ENCODE results near the gene RTL1. TPM values are rescaled to one million over a fixed set of nuclear protein-coding genes. Genes with fewer than 3 reads are reported as not detected.

The RTL1 gene
- total and polyA plus RNA-seq, 2 donors (not counting 3 experiments of a cell fraction or from before 2014, with no cell fraction given), result not detected

- Histone ChIP-seq H3K27ac (ENCODE audit: insufficient read depth, low read depth, low read length) (no peak overlapping the region), H4K20me1 (replicated peaks; ENCODE audit: control insufficient read depth, extremely low read depth, insufficient read depth, low read length) (no peaks in the 10 kb centered on the region), H3K79me2 (ENCODE audit: control insufficient read depth, insufficient read depth, low read length) (no peaks in the 10 kb centered on the region), H3K4me1 (ENCODE audit: control insufficient read depth, extremely low read depth, insufficient read depth, low read length) (no peaks in the 10 kb centered on the region), H3K4me3 (replicated peaks in 1 of 3; ENCODE audit: insufficient read depth in 1 of 3, low read depth in 1 of 3, low read length in 3 of 3) (no peak overlapping the region), H3K27me3 (ENCODE audit: control insufficient read depth in 2 of 2, insufficient read depth in 2 of 2, low read length in 2 of 2) (no peaks in the 10 kb centered on the region), H3K36me3 (ENCODE audit: control insufficient read depth in 2 of 2, extremely low read depth in 1 of 2, insufficient read depth in 2 of 2, low read length in 2 of 2) (peaks cover 2 to 10% of the 10 kb centered on the region in 2 experiments), H2AFZ (ENCODE audit: low read depth, low read length) (no peak overlapping the region), H3K9me3 (replicated peaks; ENCODE audit: control insufficient read depth, insufficient read depth, low read length) (no peaks in the 10 kb centered on the region), H3K9ac (replicated peaks; ENCODE audit: extremely low read depth, insufficient read depth, low read length) (no peak overlapping the region), H3K4me2 (ENCODE audit: insufficient read depth, low read length) (no peak overlapping the region), H3K9me1 (replicated peaks; ENCODE audit: control insufficient read depth, extremely low read depth, insufficient read depth, low read length) (no peaks in the 10 kb centered on the region)
- FAIRE-seq (no peak), DNase-seq (ENCODE audit: low read depth, low spot score) (no peak)
- CTCF ChIA-PET, result no interaction called here
- dilution Hi-C loops (cut with MboI; ENCODE audit: extremely low pct_ligation_motif_present, low sequenced_read_pairs) (no loop called here), intact Hi-C loops (cut with micrococcal nuclease) (no loop called here)
- POLR2A ChIA-PET, result no interaction called here
- no peak for TF ChIP-seq CTCF (IDR thresholded peaks at IDR 0.05; ENCODE audit: extremely low read depth in 1 of 2, insufficient read depth in 1 of 2, low read depth in 1 of 2, low read length in 2 of 2)
- TF ChIP-seq EZH2 (IDR thresholded peaks at IDR 0.05; ENCODE audit: borderline replicate concordance, low read depth, low read length, severe bottlenecking), result no peak
- TF ChIP-seq POLR2A (IDR thresholded peaks at IDR 0.05; ENCODE audit: low read depth, low read length), result no peak
- no peak for TF ChIP-seq GATA2 (IDR thresholded peaks at IDR 0.05; ENCODE audit: insufficient read depth, insufficient read length, low read depth, low read length)
- no peak for TF ChIP-seq POLR2AphosphoS5 (IDR thresholded peaks at IDR 0.05; ENCODE audit: insufficient read depth, low read depth, low read length)
- TF ChIP-seq FOS (IDR thresholded peaks at IDR 0.05; ENCODE audit: borderline replicate concordance, insufficient read depth, low read length), result no peak
- TF ChIP-seq MAX (IDR thresholded peaks at IDR 0.05; ENCODE audit: insufficient read depth, insufficient read length), result no peak
- no peak for TF ChIP-seq JUN (IDR thresholded peaks at IDR 0.05; ENCODE audit: borderline replicate concordance, insufficient read depth, insufficient read length, low read depth)
- TF ChIP-seq MYC (IDR thresholded peaks at IDR 0.05; ENCODE audit: low read depth, low read length), result no peak
- no TSS peak for BruUV-seq (replicated peaks)
These were observed 11.7 kb downstream of the RTL1 start for GRCh38 chr14:100891501-100892445.

Data from endothelial cell of umbilical vein (primary cell).